ENCODE data around the gene CELF1. TPM values are rescaled to one million over a fixed set of nuclear protein-coding genes. Genes with fewer than 3 reads are reported as not detected.

CELF1 gene
- total and polyA plus RNA-seq, 2 of the 4 experiments (the other 2 are of a cell fraction) = 63.3 to 135 TPM

DNA sequence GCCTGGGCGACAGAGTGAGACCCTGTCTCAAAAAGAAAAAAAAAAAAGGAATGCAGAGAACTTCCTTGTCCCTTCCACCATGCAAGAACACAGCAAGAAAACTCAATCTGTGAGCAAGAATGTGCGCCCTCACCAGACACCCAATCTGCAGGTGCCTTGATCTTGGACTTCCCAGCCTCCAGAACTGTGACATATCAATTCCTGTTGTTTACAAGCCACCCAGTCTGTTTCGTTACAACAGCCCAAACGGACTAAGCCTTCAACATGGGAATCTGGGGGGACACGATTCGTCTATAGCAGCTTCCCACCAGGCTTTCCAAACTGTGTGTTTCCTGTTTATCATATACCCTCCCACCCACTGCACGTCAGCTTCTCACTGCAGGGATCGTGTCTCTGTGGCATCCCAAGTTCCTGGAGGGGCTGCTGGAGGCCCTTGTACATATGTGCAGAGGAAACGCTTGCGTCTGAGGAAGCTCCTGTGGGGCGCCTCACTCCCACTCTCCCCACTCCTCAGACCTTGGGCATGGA is 115.7 kb downstream of the CELF1 start:
- ChIA-PET POLR2A (ENCODE audit: unreplicated experiment) (no interaction called here), CTCF (no interaction called here)
- Histone ChIP-seq H3K27me3 (ENCODE audit: control insufficient read depth, insufficient read depth, low read length) (no peaks in the 10 kb centered on the region), H4K91ac (ENCODE audit: insufficient read depth, low read depth, low read length) (no peak overlapping the region), H2AFZ (replicated peaks; ENCODE audit: low read length, poor library complexity) (no peak overlapping the region), H3K4ac (ENCODE audit: low read depth, low read length) (no peak overlapping the region), H3K18ac (ENCODE audit: low read depth, low read length) (no peak overlapping the region), H4K8ac (ENCODE audit: low read depth in 2 of 2, low read length in 2 of 2) (no peak overlapping the region), H3K4me3 (ENCODE audit: insufficient read depth, low read depth, low read length) (no peak overlapping the region), H2BK120ac (ENCODE audit: low read depth, low read length) (no peak overlapping the region), H3K79me1 (ENCODE audit: low read depth in 1 of 2, low read length in 2 of 2) (no peaks in the 10 kb centered on the region), H4K5ac (ENCODE audit: low read depth, low read length) (no peak overlapping the region), H3K9me1 (ENCODE audit: insufficient read depth, low read length) (peaks cover 3% of the 10 kb centered on the region; the same call in 1 of the 2 replicates), H2BK15ac (ENCODE audit: low read depth, low read length) (no peak overlapping the region), H2BK20ac (ENCODE audit: low read depth, low read length) (no peak overlapping the region), H3K14ac (replicated peaks; ENCODE audit: low read depth, low read length) (no peak overlapping the region), H4K20me1 (ENCODE audit: insufficient read depth, low read length) (no peaks in the 10 kb centered on the region), H3K9me3 (ENCODE audit: control insufficient read depth, insufficient read depth, low read length) (no peaks in the 10 kb centered on the region), H3K23ac (ENCODE audit: low read depth, low read length) (no peak overlapping the region), H2AK9ac (replicated peaks; ENCODE audit: low read depth, low read length, poor library complexity) (no peak overlapping the region), H3K36me3 (ENCODE audit: control insufficient read depth, insufficient read depth, low read length) (no peaks in the 10 kb centered on the region), H3K9ac (ENCODE audit: low read depth, low read length) (no peak overlapping the region), H3K56ac (ENCODE audit: extremely low read depth, insufficient read depth, low read length) (no peak overlapping the region), H3K4me1 (ENCODE audit: control insufficient read depth, insufficient read depth, low read length) (no peaks in the 10 kb centered on the region), H3K27ac (ENCODE audit: insufficient read depth, low read length) (no peak overlapping the region), H3K4me2 (ENCODE audit: low read depth, low read length) (no peak overlapping the region), H2BK5ac (ENCODE audit: low read depth, low read length, poor library complexity, severe bottlenecking) (no peak overlapping the region), H2AK5ac (ENCODE audit: low read depth, low read length) (no peak overlapping the region)
- in situ Hi-C loops (cut with MboI; ENCODE audit: low sequenced_read_pairs) (no loop called here), intact Hi-C loops (cut with micrococcal nuclease) (no loop called here), dilution Hi-C loops (cut with HindIII; ENCODE audit: low sequenced_read_pairs, unreplicated experiment) (no loop called here)
- TF ChIP-seq POLR2A (IDR thresholded peaks at IDR 0.05; ENCODE audit: low read depth, low read length) (no peak), RAD21 (IDR thresholded peaks at IDR 0.05; ENCODE audit: low read length) (no peak), NFE2L2 (IDR thresholded peaks at IDR 0.05; ENCODE audit: low read depth, low read length) (no peak)
- 78% methylated on average over 3 of the region's 11 CpGs; no CpG with 5 or more reads in 1 of the 2 experiments for WGBS, 2 experiments (ENCODE audit: extremely low coverage in 2 of 2, insufficient read length in 1 of 2)
- ATAC-seq (ENCODE audit: low read depth) (no peak), DNase-seq (no peak)
- BruUV-seq (replicated peaks) = no TSS peak

Measured in IMR-90 (cell line).